ENCODE data around the gene RPUSD1.

GRCh38 chr16:830107-830870, 42.1 kb upstream of the RPUSD1 start:
- TF ChIP-seq CTCF (IDR thresholded peaks at IDR 0.05; ENCODE audit: extremely low read depth in 1 of 2, insufficient read depth in 1 of 2, low read depth in 1 of 2, low read length in 2 of 2), result no peak
- TF ChIP-seq POLR2AphosphoS5 (IDR thresholded peaks at IDR 0.05; ENCODE audit: insufficient read depth, low read depth, low read length), result no peak
- TF ChIP-seq MYC (IDR thresholded peaks at IDR 0.05; ENCODE audit: low read depth, low read length), result no peak
- TF ChIP-seq GATA2 (IDR thresholded peaks at IDR 0.05; ENCODE audit: insufficient read depth, insufficient read length, low read depth, low read length), result no peak
- no peak for TF ChIP-seq EZH2 (IDR thresholded peaks at IDR 0.05; ENCODE audit: borderline replicate concordance, low read depth, low read length, severe bottlenecking)
- TF ChIP-seq POLR2A (IDR thresholded peaks at IDR 0.05; ENCODE audit: low read depth, low read length), result no peak
- TF ChIP-seq JUN (IDR thresholded peaks at IDR 0.05; ENCODE audit: borderline replicate concordance, insufficient read depth, insufficient read length, low read depth), result no peak
- no peak for TF ChIP-seq FOS (IDR thresholded peaks at IDR 0.05; ENCODE audit: borderline replicate concordance, insufficient read depth, low read length)
- no peak for TF ChIP-seq MAX (IDR thresholded peaks at IDR 0.05; ENCODE audit: insufficient read depth, insufficient read length)
